Natural killer cell (primary cell): ENCODE measurements around the gene HELZ. TPM values are rescaled to one million over a fixed set of nuclear protein-coding genes. Genes with fewer than 3 reads are reported as not detected.
"Not testable (repeated sequence)": the region's sequence is repeated elsewhere in the genome, so short reads cannot be mapped to it uniquely, and the experiment has no call there.

Source experiments
- ATAC-seq, 3 donors: fragments of 150-1000 bp in 2 of 3; fragments of 200-7000 bp in 1 of 3; cut with Tn5 transposase; 1 replicate in 1 of 3; 2 replicates in 2 of 3; pipeline ENCODE4 v1.10.0; 2021; ENCODE audit warnings: mild to moderate bottlenecking in 2 of 3, moderate library complexity in 2 of 3
- DNase-seq, 2 donors: peaks; one replicate each; pipeline versions ENCODE4 v3.0.0 to v3.0.0-alpha.2; 2013 to 2021; ENCODE audit warnings: mixed read lengths in 1 of 2
- H3K27ac ChIP-seq: one replicate; pipeline ENCODE4 v1.5.1; 2013; ENCODE audit warnings: mild to moderate bottlenecking, low read length
- H3K27me3 ChIP-seq: one replicate; pipeline ENCODE4 v1.6.1; 2013; ENCODE audit warnings: low read length; ENCODE audit not compliant: control insufficient read depth, insufficient read depth
- H3K36me3 ChIP-seq: one replicate; pipeline ENCODE4 v1.6.1; 2013; ENCODE audit warnings: low read length; ENCODE audit not compliant: control insufficient read depth, insufficient read depth
- H3K4me1 ChIP-seq: one replicate; pipeline ENCODE4 v1.6.1; 2013; ENCODE audit warnings: low read length; ENCODE audit not compliant: control insufficient read depth, insufficient read depth
- H3K4me3 ChIP-seq: one replicate; pipeline ENCODE4 v1.5.1; 2013; ENCODE audit warnings: low read length
- H3K9me3 ChIP-seq: one replicate; pipeline ENCODE4 v1.6.1; 2013; ENCODE audit warnings: low read length; ENCODE audit not compliant: control insufficient read depth, insufficient read depth
- H3K27ac Mint-ChIP-seq, 2 donors: one replicate each; pipeline ENCODE4 v1.8.0; 2022; ENCODE audit warnings: mild to moderate bottlenecking in 2 of 2, mixed read lengths in 2 of 2, moderate library complexity in 1 of 2
- H3K27me3 Mint-ChIP-seq, 2 donors: one replicate each; pipeline ENCODE4 v1.8.0; 2022; ENCODE audit warnings: low read depth in 2 of 2, mixed read lengths in 2 of 2
- H3K36me3 Mint-ChIP-seq: one replicate; pipeline ENCODE4 v1.8.0; 2022; ENCODE audit warnings: mixed read lengths
- H3K4me1 Mint-ChIP-seq, 2 donors: one replicate each; pipeline ENCODE4 v1.8.0; 2022; ENCODE audit warnings: mixed read lengths in 2 of 2
- H3K4me3 Mint-ChIP-seq: one replicate; pipeline ENCODE4 v1.8.0; 2022; ENCODE audit warnings: mild to moderate bottlenecking, moderate library complexity, mixed read lengths
- H3K9me3 Mint-ChIP-seq, 2 donors: one replicate each; pipeline ENCODE4 v1.8.0; 2022; ENCODE audit warnings: mixed read lengths in 2 of 2
- CTCF ChIP-seq: fragments of 200-600 bp; IDR thresholded peaks from one replicate; pipeline ENCODE4 v1.8.0; 2022; ENCODE audit warnings: antibody characterized with exemption
- WGBS: methylation state at CpG from one replicate; pipeline ENCODE4 v1.1.7; 2013; ENCODE audit warnings: missing lambda C conversion rate; ENCODE audit not compliant: insufficient coverage; 5-methylcytosine and 5-hydroxymethylcytosine counted together
- intact Hi-C: fragments of 100-400 bp; cut with micrococcal nuclease; formaldehyde crosslinking; loops from one replicate; pipeline ENCODE4 v1.14.2; 2022
- total RNA-seq, 4 donors: library from RNA; stranded (reverse); fragments of 120-200 nt in 1 of 4; gene quantifications; one replicate each; pipeline versions ENCODE4 v1.2.3 to v1.2.4, GENCODE V29; 2013 to 2022

HELZ gene
- total RNA-seq, 3 donors from 2014 or later (not counting 1 experiment from before 2014, with no cell fraction given), result 274 to 355 (median 292) TPM

- Histone ChIP-seq H3K36me3 (peaks cover 15% of the 10 kb centered on the region), H3K27ac (no peak overlapping the region), H3K9me3 (no peaks in the 10 kb centered on the region), H3K4me3 (no peak overlapping the region), H3K4me1 (peaks cover 4% of the 10 kb centered on the region), H3K27me3 (no peaks in the 10 kb centered on the region)
- ATAC-seq, result no peak
- DNase-seq, result no peak
- Mint-ChIP-seq H3K36me3 (peaks cover 6% of the 10 kb centered on the region), H3K27me3 (no peaks in the 10 kb centered on the region), H3K9me3 (no peaks in the 10 kb centered on the region), H3K4me1 (peaks cover 60 to 85% of the 10 kb centered on the region in 2 donors), H3K27ac (peak overlapping the region in 1 of 2 donors; percentile 25), H3K4me3 (no peak overlapping the region)
- intact Hi-C loops, result no loop called here
- no peak for TF ChIP-seq CTCF
- no CpG with 5 or more reads among the region's 1 CpG for WGBS
These were observed 147.0 kb downstream of the HELZ start for GRCh38 chr17:67098006-67098405.

GRCh38 chr17:67096609-67097008, 148.4 kb downstream of the HELZ start:
- WGBS, result 100% methylated on average over 1 of the region's 1 CpG
- H3K36me3 ChIP-seq, result peaks cover 12% of the 10 kb centered on the region
- no peak overlapping the region for H3K4me3 ChIP-seq
- DNase-seq (no peak), ATAC-seq (no peak)
- peaks cover 4% of the 10 kb centered on the region for H3K4me1 ChIP-seq
- no peaks in the 10 kb centered on the region for H3K9me3 ChIP-seq
- intact Hi-C loops, result no loop called here
- Mint-ChIP-seq H3K4me3 (no peak overlapping the region), H3K4me1 (peaks cover 61 to 82% of the 10 kb centered on the region in 2 donors), H3K9me3 (no peaks in the 10 kb centered on the region), H3K27me3 (no peaks in the 10 kb centered on the region), H3K36me3 (peaks cover 6% of the 10 kb centered on the region), H3K27ac (peak overlapping the region; percentile 25 to 79)
- no peaks in the 10 kb centered on the region for H3K27me3 ChIP-seq
- no peak for TF ChIP-seq CTCF
- no peak overlapping the region for H3K27ac ChIP-seq

GRCh38 chr17:67095803-67096202, 149.2 kb downstream of the HELZ start:
- no peak overlapping the region for H3K27ac ChIP-seq
- intact Hi-C loops, result no loop called here
- peaks cover 4% of the 10 kb centered on the region for H3K4me1 ChIP-seq
- TF ChIP-seq CTCF, result no peak
- no peak overlapping the region for H3K4me3 ChIP-seq
- H3K27me3 ChIP-seq, result no peaks in the 10 kb centered on the region
- WGBS, result no CpG with 5 or more reads among the region's 1 CpG
- H3K36me3 Mint-ChIP-seq, result peaks cover 6% of the 10 kb centered on the region
- H3K27ac Mint-ChIP-seq, result peak overlapping the region; percentile 41 to 58
- DNase-seq (no peak), ATAC-seq (no peak)
- H3K27me3 Mint-ChIP-seq, result no peaks in the 10 kb centered on the region
- peaks cover 12% of the 10 kb centered on the region for H3K36me3 ChIP-seq
- H3K4me3 Mint-ChIP-seq, result no peak overlapping the region
- no peaks in the 10 kb centered on the region for H3K9me3 ChIP-seq
- H3K4me1 Mint-ChIP-seq, result peaks cover 58 to 77% of the 10 kb centered on the region in 2 donors
- H3K9me3 Mint-ChIP-seq, result no peaks in the 10 kb centered on the region

- intact Hi-C loops, H3K27ac ChIP-seq, H3K27me3 Mint-ChIP-seq, ATAC-seq, H3K27me3 ChIP-seq, H3K9me3 ChIP-seq, H3K4me1 ChIP-seq, H3K4me3 ChIP-seq, H3K9me3 Mint-ChIP-seq, H3K4me3 Mint-ChIP-seq, H3K36me3 Mint-ChIP-seq, DNase-seq: not testable (repeated sequence)
- peaks cover 16% of the 10 kb centered on the region for H3K36me3 ChIP-seq
- peak overlapping the region; percentile 41 to 58 for H3K27ac Mint-ChIP-seq
- H3K4me1 Mint-ChIP-seq, result peaks cover 59 to 77% of the 10 kb centered on the region in 2 donors
- 23% methylated on average over 1 of the region's 1 CpG for WGBS
These were observed 149.7 kb downstream of the HELZ start for GRCh38 chr17:67095291-67095690.
